ENCODE results near the gene SNX3. TPM values are rescaled to one million over a fixed set of nuclear protein-coding genes. Genes with fewer than 3 reads are reported as not detected.
A peak's percentile ranks its signal among the peaks of the same experiment; 100 is the strongest.
"Not testable (repeated sequence)": the region's sequence is repeated elsewhere in the genome, so short reads cannot be mapped to it uniquely, and the experiment has no call there.

SNX3 gene
- total and polyA plus RNA-seq, 4 donors: 164 to 303 (median 275) TPM

DNA sequence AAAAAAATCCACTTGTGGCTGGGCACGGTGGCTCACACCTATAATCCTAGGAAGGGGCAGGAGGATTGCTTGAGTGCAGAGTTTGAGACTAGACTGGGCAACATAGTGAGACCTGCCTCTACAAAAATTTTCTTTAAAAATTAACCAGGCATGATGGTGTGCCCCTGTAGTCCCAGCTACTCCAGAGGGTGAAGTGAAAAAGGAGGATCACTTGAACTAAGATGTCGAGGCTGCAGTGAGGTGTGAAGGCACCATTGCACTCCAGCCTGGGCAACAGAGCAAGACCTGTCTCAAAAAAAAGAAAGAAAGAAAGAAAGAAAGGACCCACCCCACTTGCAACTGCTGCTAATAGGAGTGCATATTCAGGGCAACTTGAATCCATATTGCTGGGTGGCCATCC, 13.7 kb upstream of the SNX3 start:
- 100% methylated on average over 1 of the region's 2 CpGs for whole genome bisulfite sequencing (ENCODE audit: insufficient coverage)
- H3K4me1 ChIP-seq (ENCODE audit: control insufficient read depth, insufficient read depth, low read length): no peaks in the 10 kb centered on the region
- H3K27me3 ChIP-seq (ENCODE audit: control insufficient read depth, insufficient read depth, low read length): no peaks in the 10 kb centered on the region
- no peak overlapping the region for H3K4me3 ChIP-seq (ENCODE audit: low read depth, low read length)
- H3K27ac ChIP-seq (ENCODE audit: low read depth, low read length): no peak overlapping the region
- no peak for DNase-seq (ENCODE audit: low read depth in 4 of 6, low spot score in 6 of 6)
- no peaks in the 10 kb centered on the region for H3K36me3 ChIP-seq (ENCODE audit: control insufficient read depth, insufficient read depth, low read length)
- H3K9me3 ChIP-seq (ENCODE audit: control insufficient read depth, insufficient read depth, low read length): no peaks in the 10 kb centered on the region

DNA sequence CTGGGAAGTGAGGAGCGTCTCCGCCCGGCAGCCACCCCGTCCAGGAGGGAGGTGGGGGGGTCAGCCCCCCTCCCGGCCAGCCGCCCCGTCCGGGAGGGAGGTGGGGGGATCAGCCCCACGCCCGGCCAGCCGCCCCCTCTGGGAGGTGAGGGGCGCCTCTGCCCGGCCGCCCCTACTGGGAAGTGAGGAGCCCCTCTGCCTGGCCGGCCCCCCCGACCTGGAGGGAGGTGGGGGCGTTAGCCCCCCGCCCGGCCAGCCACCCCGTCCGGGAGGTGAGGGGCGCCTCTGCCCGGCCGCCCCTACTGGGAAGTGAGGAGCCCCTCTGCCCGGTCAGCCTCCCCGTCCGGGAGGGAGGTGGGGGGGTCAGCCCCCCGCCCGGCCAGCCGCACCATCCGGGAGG, 9.1 kb upstream of the SNX3 start:
- not testable (repeated sequence) for DNase-seq (ENCODE audit: low read depth in 4 of 6, low spot score in 6 of 6); H3K4me1 ChIP-seq (ENCODE audit: control insufficient read depth, insufficient read depth, low read length); H3K9me3 ChIP-seq (ENCODE audit: control insufficient read depth, insufficient read depth, low read length); H3K27ac ChIP-seq (ENCODE audit: low read depth, low read length); H3K4me3 ChIP-seq (ENCODE audit: low read depth, low read length); H3K36me3 ChIP-seq (ENCODE audit: control insufficient read depth, insufficient read depth, low read length); H3K27me3 ChIP-seq (ENCODE audit: control insufficient read depth, insufficient read depth, low read length)
- 95% methylated on average over 10 of the region's 31 CpGs for WGBS (ENCODE audit: insufficient coverage)

DNA sequence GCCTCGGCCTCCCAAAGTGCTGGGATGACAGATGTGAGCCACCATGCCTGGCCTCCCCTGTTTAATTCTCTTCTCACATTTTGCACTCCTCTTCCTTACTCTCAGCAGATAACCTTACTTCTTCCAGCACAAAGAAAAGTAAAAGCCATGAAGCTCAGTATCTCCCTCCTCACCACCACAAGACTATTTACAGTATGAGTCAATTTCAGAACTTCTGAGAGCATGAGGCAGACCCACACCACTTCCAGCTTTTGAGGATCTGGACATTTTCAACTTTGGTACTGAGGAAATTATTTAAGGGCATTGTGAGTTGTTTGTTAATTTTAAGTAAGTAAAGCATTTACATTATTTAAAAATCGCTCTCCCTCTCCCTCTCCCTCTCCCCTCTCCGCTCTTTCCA, 8.0 kb upstream of the SNX3 start:
- no peak for DNase-seq (ENCODE audit: low read depth in 4 of 6, low spot score in 6 of 6)
- no peak overlapping the region for H3K4me3 ChIP-seq (ENCODE audit: low read depth, low read length)
- no peaks in the 10 kb centered on the region for H3K27me3 ChIP-seq (ENCODE audit: control insufficient read depth, insufficient read depth, low read length)
- H3K27ac ChIP-seq (ENCODE audit: low read depth, low read length): no peak overlapping the region
- no peaks in the 10 kb centered on the region for H3K36me3 ChIP-seq (ENCODE audit: control insufficient read depth, insufficient read depth, low read length)
- 93% methylated on average over 2 of the region's 3 CpGs for WGBS (ENCODE audit: insufficient coverage)
- H3K4me1 ChIP-seq (ENCODE audit: control insufficient read depth, insufficient read depth, low read length): no peaks in the 10 kb centered on the region
- no peaks in the 10 kb centered on the region for H3K9me3 ChIP-seq (ENCODE audit: control insufficient read depth, insufficient read depth, low read length)

DNA sequence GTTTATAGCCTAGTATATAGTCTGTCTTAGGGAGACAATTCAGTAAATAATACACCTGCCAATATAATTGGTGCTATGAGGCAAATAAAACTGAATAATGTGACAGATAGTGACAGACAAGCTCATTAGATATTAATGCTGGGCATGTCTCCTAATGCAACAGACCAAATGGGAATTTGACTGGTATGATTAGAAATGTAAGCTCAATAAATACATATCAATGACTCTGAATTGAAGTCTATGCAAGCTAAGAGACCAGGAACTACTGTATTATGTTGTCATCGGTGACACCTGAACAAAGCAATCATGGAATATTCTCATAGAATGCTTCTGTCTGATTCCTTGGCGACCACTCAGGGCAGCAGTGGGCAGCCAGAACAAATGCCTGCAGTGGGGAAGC, 2.5 kb upstream of the SNX3 start:
- Histone ChIP-seq H3K4me3 (ENCODE audit: low read depth, low read length) (no peak overlapping the region), H3K27me3 (ENCODE audit: control insufficient read depth, insufficient read depth, low read length) (no peaks in the 10 kb centered on the region), H3K4me1 (ENCODE audit: control insufficient read depth, insufficient read depth, low read length) (peaks cover 13% of the 10 kb centered on the region), H3K9me3 (ENCODE audit: control insufficient read depth, insufficient read depth, low read length) (no peaks in the 10 kb centered on the region), H3K27ac (ENCODE audit: low read depth, low read length) (no peak overlapping the region), H3K36me3 (ENCODE audit: control insufficient read depth, insufficient read depth, low read length) (peaks cover 3% of the 10 kb centered on the region)
- WGBS (ENCODE audit: insufficient coverage): 62% methylated on average over 2 of the region's 2 CpGs
- DNase-seq (ENCODE audit: low read depth in 4 of 6, low spot score in 6 of 6): no peak

DNA sequence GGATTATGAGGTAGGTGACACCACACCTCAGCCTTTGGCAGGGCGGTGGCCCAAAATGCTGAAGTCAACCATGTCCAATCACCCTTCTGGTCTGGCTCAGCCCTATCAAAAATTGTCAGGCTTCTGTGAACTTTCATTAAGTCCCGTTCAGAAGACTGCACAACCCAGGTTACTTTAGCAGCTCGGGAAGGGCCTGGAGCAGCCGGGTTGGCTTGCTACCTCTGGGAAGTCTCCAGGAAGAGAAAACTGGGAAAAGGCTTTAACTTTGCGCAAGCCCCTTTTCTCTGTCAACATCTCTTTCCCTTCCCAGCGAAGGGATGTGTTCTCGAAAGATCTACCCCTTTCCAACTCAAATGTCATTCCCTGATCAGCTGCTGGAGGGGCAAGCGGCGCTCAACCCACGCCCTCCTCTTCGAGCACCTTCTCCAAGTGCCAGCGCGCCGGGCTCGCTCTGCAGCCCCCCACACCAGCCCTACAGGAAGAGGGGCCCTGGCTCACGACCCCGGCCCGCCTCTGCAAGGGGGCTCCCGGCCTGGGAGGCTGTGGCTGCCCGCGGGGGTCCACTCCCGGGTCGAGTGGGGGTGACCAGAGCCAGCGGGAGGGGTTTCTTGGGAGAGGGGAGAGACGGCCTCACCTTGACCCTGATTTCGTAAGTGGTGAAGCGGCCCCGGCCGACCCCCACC, 573 bp downstream of the SNX3 start:
- Histone ChIP-seq H3K9me3 (ENCODE audit: control insufficient read depth, insufficient read depth, low read length) (no peaks in the 10 kb centered on the region), H3K4me3 (ENCODE audit: low read depth, low read length) (peak overlapping the region; percentile 83), H3K27ac (ENCODE audit: low read depth, low read length) (peak overlapping the region; percentile 99), H3K4me1 (ENCODE audit: control insufficient read depth, insufficient read depth, low read length) (peaks cover 14% of the 10 kb centered on the region), H3K27me3 (ENCODE audit: control insufficient read depth, insufficient read depth, low read length) (no peaks in the 10 kb centered on the region), H3K36me3 (ENCODE audit: control insufficient read depth, insufficient read depth, low read length) (peaks cover 13% of the 10 kb centered on the region)
- WGBS (ENCODE audit: insufficient coverage): 0% methylated on average over 23 of the region's 29 CpGs
- peak; percentile 17 to 78 (median 50) for DNase-seq (ENCODE audit: low read depth in 4 of 6, low spot score in 6 of 6)

DNA sequence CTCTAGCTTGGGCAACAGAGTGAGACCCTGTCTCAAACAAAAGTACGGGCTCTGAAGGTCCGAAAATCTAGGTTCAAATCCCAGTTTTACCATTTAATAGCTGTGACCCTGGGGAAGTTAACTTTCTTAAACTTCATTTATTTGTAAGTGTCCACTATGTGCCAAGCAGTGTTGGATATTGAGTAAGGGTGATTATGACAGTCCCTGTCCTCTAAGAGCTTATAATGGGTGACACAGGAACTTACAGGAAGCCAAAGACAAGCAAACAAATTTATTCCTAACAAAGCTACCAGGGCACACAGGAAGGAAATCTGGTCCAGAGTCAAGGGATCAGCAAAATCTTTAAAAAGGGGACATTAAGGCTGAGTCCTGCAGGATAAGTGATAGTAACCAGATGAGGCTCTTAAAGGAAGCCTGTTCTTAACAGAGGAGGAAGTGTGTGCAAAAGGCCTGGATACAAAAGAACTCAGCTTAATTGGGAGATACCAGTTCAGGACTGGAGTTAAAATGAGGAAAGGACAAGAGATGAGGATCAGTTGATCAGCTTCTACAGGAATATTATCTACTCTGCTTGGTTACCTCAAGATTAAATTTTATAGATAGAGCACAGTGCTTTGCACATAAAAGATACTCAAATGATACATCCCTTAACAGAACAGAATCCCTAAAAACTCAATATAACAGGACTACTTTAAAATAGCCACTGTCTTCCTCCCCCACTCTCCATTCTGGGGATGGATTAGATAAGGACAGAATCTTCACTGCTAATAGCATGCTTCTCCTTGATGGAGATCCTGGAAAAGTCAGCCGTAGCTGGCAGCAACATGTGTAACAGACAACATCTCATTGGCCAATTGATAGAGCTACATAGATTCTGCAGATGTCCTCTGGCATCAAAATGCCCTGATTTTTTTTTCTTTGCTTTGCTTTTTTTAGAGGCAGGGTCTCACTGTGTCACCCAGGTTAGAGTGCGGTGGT, 6.1 kb downstream of the SNX3 start:
- no peak for DNase-seq (ENCODE audit: low read depth in 4 of 6, low spot score in 6 of 6)
- Histone ChIP-seq H3K36me3 (ENCODE audit: control insufficient read depth, insufficient read depth, low read length) (peaks cover 19% of the 10 kb centered on the region), H3K27ac (ENCODE audit: low read depth, low read length) (no peak overlapping the region), H3K4me3 (ENCODE audit: low read depth, low read length) (no peak overlapping the region), H3K4me1 (ENCODE audit: control insufficient read depth, insufficient read depth, low read length) (peaks cover 10% of the 10 kb centered on the region), H3K27me3 (ENCODE audit: control insufficient read depth, insufficient read depth, low read length) (no peaks in the 10 kb centered on the region), H3K9me3 (ENCODE audit: control insufficient read depth, insufficient read depth, low read length) (no peaks in the 10 kb centered on the region)
- 93% methylated on average over 3 of the region's 4 CpGs for WGBS (ENCODE audit: insufficient coverage)

DNA sequence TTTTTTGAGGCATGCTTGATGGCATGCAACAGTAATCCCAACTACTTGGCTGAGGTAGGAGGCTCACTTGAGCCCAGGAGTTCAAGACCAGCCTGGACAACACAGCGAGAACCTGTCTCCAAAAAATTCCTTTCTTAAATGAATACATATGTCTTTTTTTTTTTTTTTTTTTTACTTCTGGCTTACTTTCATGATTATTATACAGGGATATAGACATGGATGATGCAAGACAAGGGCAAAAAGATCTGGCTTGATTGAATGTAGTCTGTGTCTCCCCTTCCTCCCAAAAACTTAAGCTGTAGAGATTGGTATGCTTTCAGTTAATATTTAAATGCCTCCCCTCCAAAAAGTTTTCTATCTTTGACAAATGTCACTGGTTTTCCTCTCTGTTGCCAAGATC, 7.6 kb downstream of the SNX3 start:
- H3K27ac ChIP-seq (ENCODE audit: low read depth, low read length): no peak overlapping the region
- no peaks in the 10 kb centered on the region for H3K9me3 ChIP-seq (ENCODE audit: control insufficient read depth, insufficient read depth, low read length)
- H3K4me1 ChIP-seq (ENCODE audit: control insufficient read depth, insufficient read depth, low read length): no peaks in the 10 kb centered on the region
- DNase-seq (ENCODE audit: low read depth in 4 of 6, low spot score in 6 of 6): no peak
- peaks cover 14% of the 10 kb centered on the region for H3K36me3 ChIP-seq (ENCODE audit: control insufficient read depth, insufficient read depth, low read length)
- no peaks in the 10 kb centered on the region for H3K27me3 ChIP-seq (ENCODE audit: control insufficient read depth, insufficient read depth, low read length)
- no CpG with 5 or more reads among the region's 1 CpG for WGBS (ENCODE audit: insufficient coverage)
- H3K4me3 ChIP-seq (ENCODE audit: low read depth, low read length): no peak overlapping the region

DNA sequence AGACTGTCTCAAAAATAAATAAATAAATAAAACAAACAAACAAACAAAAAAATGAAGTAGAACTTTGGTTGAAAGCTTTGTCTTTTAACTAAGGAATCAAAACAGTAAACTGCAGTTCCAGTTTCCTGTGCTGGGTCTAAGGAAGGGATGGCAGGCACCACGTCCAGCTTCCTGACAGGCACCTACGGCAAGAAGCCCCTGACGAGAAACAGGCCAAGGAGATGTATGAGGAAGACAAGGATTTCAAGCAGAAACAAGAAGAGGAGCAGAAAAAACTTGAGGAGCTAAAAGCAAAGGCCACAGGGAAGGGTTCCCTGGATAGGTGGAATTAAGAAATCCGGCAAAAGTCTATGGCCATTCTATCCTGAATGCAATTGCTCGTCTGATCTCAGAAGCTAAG, 8.8 kb downstream of the SNX3 start:
- DNase-seq (ENCODE audit: low read depth in 4 of 6, low spot score in 6 of 6): no peak
- Histone ChIP-seq H3K27ac (ENCODE audit: low read depth, low read length) (no peak overlapping the region), H3K27me3 (ENCODE audit: control insufficient read depth, insufficient read depth, low read length) (no peaks in the 10 kb centered on the region), H3K9me3 (ENCODE audit: control insufficient read depth, insufficient read depth, low read length) (no peaks in the 10 kb centered on the region), H3K4me1 (ENCODE audit: control insufficient read depth, insufficient read depth, low read length) (no peaks in the 10 kb centered on the region), H3K36me3 (ENCODE audit: control insufficient read depth, insufficient read depth, low read length) (peaks cover 9% of the 10 kb centered on the region), H3K4me3 (ENCODE audit: low read depth, low read length) (no peak overlapping the region)
- 95% methylated on average over 4 of the region's 5 CpGs for WGBS (ENCODE audit: insufficient coverage)

DNA sequence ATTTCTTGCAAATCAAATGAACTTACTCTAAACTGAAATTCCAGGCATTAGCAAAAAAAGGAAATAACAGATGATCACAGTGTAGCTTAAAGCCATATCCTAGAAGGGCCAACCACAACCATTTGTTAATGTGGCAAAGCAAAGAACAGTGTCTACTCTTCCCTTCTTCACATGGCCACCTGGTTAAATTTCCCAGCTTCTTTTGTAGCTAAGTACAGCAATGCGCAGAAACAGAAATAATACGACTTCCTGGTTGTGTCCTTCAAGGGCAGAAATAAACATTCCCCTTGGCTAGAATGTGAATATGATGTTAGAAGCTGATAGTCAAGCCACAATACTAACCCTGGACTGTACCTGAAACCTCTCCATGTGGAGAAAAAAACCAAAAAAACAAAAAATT, 9.6 kb downstream of the SNX3 start:
- Histone ChIP-seq H3K36me3 (ENCODE audit: control insufficient read depth, insufficient read depth, low read length) (peaks cover 9% of the 10 kb centered on the region), H3K4me1 (ENCODE audit: control insufficient read depth, insufficient read depth, low read length) (no peaks in the 10 kb centered on the region), H3K4me3 (ENCODE audit: low read depth, low read length) (no peak overlapping the region), H3K9me3 (ENCODE audit: control insufficient read depth, insufficient read depth, low read length) (no peaks in the 10 kb centered on the region), H3K27me3 (ENCODE audit: control insufficient read depth, insufficient read depth, low read length) (no peaks in the 10 kb centered on the region), H3K27ac (ENCODE audit: low read depth, low read length) (no peak overlapping the region)
- DNase-seq (ENCODE audit: low read depth in 4 of 6, low spot score in 6 of 6): no peak
- no CpG with 5 or more reads among the region's 2 CpGs for WGBS (ENCODE audit: insufficient coverage)

Measured in spinal cord (tissue), 10 donors.